Mucosa of stomach (tissue), 1 donor: ENCODE measurements around the gene CNTNAP2.

Source experiments
- H3K27me3 ChIP-seq: one replicate; pipeline ENCODE4 v1.7.0; 2013; ENCODE audit warnings: mild to moderate bottlenecking, low read length; ENCODE audit not compliant: control insufficient read depth, insufficient read depth
- H3K36me3 ChIP-seq: one replicate; pipeline ENCODE4 v1.7.0; 2013; ENCODE audit warnings: low read length; ENCODE audit not compliant: control insufficient read depth, insufficient read depth
- H3K4me1 ChIP-seq: one replicate; pipeline ENCODE4 v1.7.0; 2013; ENCODE audit warnings: mild to moderate bottlenecking, low read length; ENCODE audit not compliant: control insufficient read depth, insufficient read depth
- H3K4me3 ChIP-seq: one replicate; pipeline ENCODE4 v1.7.0; 2013; ENCODE audit warnings: low read length
- H3K9ac ChIP-seq: one replicate; pipeline ENCODE4 v1.7.0; 2013; ENCODE audit warnings: mild to moderate bottlenecking, low read length, moderate library complexity
- H3K9me3 ChIP-seq: one replicate; pipeline ENCODE4 v1.7.0; 2013; ENCODE audit warnings: mild to moderate bottlenecking, low read length, moderate library complexity; ENCODE audit not compliant: control insufficient read depth
- donor health status: Pancreatic carcinoma.

CNTNAP2 gene

DNA sequence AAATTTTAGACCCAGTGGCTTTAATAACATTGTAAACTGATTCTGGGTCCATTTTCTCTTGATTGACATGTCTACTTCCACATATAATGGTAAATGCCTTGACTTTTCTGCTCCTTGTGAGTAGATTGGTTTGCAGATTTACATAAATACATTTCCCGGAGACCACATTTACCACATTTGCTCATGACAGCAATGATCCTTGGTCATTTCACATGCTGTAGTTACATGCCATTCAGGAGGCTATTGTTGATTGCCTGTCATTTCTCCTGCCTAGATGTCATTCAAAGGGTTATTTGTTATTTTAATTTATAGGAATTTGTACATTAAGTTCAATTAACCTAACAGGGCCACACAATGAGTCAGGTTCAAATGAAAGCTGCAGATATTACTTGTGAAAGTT, 280.5 kb downstream of the CNTNAP2 start:
- Histone ChIP-seq H3K4me3 (no peak overlapping the region), H3K36me3 (no peaks in the 10 kb centered on the region), H3K9ac (no peak overlapping the region), H3K27me3 (no peaks in the 10 kb centered on the region), H3K9me3 (no peaks in the 10 kb centered on the region), H3K4me1 (no peaks in the 10 kb centered on the region)

DNA sequence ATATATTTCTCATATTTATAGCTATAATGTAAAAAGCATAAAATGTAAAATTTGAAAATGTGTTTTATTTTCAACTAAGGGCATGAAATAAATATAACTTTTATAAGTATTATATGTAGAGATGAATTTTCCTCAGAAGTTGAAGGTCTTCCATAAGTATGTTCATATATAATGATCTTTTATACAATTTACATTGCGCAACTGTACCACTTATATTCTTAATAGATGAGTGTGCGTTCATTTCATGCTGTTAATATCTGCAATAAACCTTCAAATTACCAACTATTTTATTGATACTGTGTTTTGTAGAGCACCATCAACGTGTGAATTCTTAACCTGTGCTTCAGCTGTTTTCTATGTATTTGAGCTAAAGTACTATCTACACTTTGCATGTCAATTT, 285.3 kb downstream of the CNTNAP2 start:
- Histone ChIP-seq H3K27me3 (no peaks in the 10 kb centered on the region), H3K4me1 (no peaks in the 10 kb centered on the region), H3K9ac (no peak overlapping the region), H3K36me3 (no peaks in the 10 kb centered on the region), H3K9me3 (no peaks in the 10 kb centered on the region), H3K4me3 (no peak overlapping the region)

DNA sequence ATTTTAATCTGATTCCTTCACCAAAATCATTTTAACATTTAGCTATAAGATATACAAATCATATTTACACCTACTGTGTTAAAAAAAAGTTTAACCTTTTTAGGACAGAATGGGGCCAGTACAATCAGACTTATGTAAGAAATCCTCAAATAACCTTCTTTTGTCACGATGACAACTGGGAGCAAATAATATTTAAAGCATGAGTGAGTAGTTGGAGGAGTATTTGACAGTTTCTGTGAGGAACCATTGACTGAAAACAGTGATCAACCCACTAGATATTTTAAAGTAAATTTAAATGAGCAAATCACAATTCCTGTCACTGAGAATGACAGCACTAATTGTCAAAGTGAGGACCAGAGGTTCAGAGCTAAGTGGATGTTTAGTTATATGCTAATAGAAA, 289.1 kb downstream of the CNTNAP2 start:
- Histone ChIP-seq H3K27me3 (no peaks in the 10 kb centered on the region), H3K4me3 (no peak overlapping the region), H3K9me3 (no peaks in the 10 kb centered on the region), H3K4me1 (no peaks in the 10 kb centered on the region), H3K9ac (no peak overlapping the region), H3K36me3 (no peaks in the 10 kb centered on the region)

DNA sequence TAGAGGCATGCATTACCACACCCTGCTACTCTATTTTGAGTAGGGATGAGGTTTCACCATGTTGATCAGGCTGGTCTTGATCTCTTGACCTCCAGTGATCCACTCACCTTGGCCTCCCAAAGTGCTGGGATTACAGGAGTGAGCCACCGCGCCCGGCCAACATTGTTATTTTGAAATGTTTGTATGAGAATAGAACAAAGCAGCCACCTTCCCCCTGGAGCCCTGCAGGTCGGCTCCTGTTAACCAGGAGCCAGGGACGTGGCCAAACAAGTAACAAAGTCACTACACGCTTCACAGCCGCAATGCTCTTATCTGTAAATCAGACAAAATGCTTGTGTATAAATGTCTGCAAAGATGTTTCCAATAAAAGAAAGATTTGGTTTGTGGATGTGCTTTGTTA, 295.4 kb downstream of the CNTNAP2 start:
- no peaks in the 10 kb centered on the region for H3K36me3 ChIP-seq
- H3K27me3 ChIP-seq: no peaks in the 10 kb centered on the region
- H3K9ac ChIP-seq: no peak overlapping the region
- no peaks in the 10 kb centered on the region for H3K4me1 ChIP-seq
- H3K4me3 ChIP-seq: no peak overlapping the region
- H3K9me3 ChIP-seq: no peaks in the 10 kb centered on the region

DNA sequence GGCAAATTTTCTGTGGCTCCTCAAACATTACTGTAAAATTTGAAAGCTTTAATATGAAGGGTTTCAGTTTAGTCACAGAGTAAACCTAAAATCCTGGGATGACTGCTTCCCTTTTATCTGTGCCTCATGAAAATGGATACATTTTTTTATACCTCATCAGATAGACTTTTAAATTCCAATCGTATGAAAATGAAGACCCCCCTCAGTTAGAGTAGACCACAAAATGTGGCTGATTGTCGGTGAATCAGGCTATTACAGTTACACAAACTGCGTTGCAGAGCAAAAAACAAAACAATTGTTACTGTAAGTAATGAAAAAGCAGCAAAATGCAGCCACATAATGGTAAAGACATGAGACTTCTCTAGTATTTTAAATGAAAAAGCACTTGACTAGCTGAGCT, 296.2 kb downstream of the CNTNAP2 start:
- H3K9ac ChIP-seq: no peak overlapping the region
- H3K36me3 ChIP-seq: no peaks in the 10 kb centered on the region
- H3K4me3 ChIP-seq: no peak overlapping the region
- no peaks in the 10 kb centered on the region for H3K4me1 ChIP-seq
- no peaks in the 10 kb centered on the region for H3K9me3 ChIP-seq
- H3K27me3 ChIP-seq: no peaks in the 10 kb centered on the region

DNA sequence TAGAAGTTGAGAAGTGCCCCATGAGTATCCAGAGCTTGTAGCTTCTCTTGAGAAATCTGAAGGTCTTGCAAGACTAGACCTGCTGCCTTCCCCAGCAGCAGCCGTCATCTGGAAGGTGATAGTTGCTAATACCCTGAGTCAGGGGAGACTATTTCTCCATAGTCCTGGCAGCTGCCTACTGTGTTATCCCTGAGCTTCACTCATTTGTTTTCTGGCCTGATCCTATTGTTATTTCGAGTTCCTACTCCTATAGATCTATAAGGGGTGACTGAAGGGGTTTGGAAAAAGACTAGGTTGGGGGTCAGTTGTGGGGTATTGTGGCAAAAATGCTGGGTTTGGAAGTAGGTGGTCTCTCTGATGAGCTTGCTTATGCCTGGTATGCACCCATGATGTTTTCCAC, 297.8 kb downstream of the CNTNAP2 start:
- Histone ChIP-seq H3K9ac (no peak overlapping the region), H3K4me3 (no peak overlapping the region), H3K27me3 (no peaks in the 10 kb centered on the region), H3K4me1 (no peaks in the 10 kb centered on the region), H3K9me3 (no peaks in the 10 kb centered on the region), H3K36me3 (no peaks in the 10 kb centered on the region)

DNA sequence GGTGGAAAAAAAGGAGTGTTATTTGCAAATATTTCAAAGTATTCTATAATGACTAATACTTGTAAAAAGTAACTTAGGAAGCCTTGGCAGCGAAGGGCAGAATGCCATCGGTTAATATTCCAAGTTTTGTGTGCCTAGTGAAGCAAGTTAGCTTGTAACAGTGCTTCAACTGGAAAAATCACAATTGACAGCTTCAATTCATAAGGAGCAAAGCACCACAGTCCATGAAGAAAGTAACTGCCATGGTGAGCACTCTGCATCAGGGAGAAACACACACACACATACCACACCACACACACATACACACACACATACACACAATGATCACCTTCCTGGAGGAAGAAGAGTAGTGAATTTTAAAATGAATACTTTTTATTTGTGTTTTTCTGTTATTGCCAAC, 298.3 kb downstream of the CNTNAP2 start:
- Histone ChIP-seq H3K9me3 (no peaks in the 10 kb centered on the region), H3K27me3 (no peaks in the 10 kb centered on the region), H3K36me3 (no peaks in the 10 kb centered on the region), H3K4me3 (no peak overlapping the region), H3K9ac (no peak overlapping the region), H3K4me1 (no peaks in the 10 kb centered on the region)

DNA sequence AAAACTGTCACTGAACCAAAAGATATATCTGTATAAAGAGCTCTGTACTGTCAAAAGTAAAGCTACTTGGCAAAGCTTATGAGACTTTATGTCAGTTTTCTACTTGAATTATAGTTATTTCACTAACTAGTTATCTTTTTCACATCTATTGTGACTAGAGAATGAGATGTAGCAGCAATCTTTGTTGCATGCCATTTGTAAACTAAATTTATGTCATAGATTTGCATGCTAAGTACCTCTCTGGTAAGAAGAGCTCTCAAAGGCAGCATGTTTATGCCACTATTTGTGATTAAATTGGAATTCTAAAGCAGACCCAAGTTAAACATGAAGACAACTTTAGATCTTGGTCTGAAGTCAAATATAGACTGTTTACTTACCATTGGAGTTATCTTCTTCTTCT, 300.6 kb downstream of the CNTNAP2 start:
- Histone ChIP-seq H3K4me3 (no peak overlapping the region), H3K27me3 (no peaks in the 10 kb centered on the region), H3K9ac (no peak overlapping the region), H3K9me3 (no peaks in the 10 kb centered on the region), H3K36me3 (no peaks in the 10 kb centered on the region), H3K4me1 (no peaks in the 10 kb centered on the region)

DNA sequence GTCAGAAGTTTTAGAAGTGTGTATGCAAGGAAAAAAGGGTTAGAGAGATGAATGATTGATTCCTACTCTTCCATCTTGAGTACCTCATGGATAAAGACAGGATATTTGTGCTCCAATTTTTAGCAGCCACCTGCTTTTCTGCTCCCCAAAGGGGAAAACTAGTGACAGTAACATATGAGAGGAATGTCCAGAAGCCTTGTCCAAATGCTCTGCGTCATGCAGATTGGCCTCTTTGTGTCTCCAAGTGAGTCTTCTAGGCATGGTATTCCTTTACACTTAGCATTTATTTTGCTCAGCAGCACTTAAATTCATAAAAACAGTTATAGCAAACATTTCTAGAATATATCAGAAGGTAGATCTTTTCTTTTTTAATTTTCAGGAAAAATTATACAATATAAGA, 306.8 kb downstream of the CNTNAP2 start:
- Histone ChIP-seq H3K36me3 (no peaks in the 10 kb centered on the region), H3K9me3 (no peaks in the 10 kb centered on the region), H3K27me3 (no peaks in the 10 kb centered on the region), H3K4me1 (no peaks in the 10 kb centered on the region), H3K4me3 (no peak overlapping the region), H3K9ac (no peak overlapping the region)

DNA sequence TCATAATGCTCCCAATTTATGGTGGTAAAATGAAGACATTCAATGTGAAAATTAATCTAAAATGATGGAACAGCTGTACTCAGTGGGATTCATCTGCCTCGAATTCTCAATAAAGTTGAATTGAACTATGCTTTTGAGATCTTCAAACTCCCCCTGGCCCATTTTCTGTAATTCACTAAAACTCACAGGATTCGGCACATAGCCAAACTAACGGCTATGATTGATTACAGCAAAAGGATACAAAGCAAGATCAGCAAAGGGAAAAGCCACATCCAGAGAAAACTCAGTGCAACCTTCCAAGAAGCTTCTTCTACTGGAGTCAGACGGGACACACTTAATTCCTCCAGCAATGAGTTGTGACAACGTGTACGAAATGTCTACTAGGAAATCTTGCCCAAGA, 307.5 kb downstream of the CNTNAP2 start:
- no peak overlapping the region for H3K4me3 ChIP-seq
- H3K36me3 ChIP-seq: no peaks in the 10 kb centered on the region
- no peak overlapping the region for H3K9ac ChIP-seq
- no peaks in the 10 kb centered on the region for H3K27me3 ChIP-seq
- no peaks in the 10 kb centered on the region for H3K4me1 ChIP-seq
- H3K9me3 ChIP-seq: no peaks in the 10 kb centered on the region

DNA sequence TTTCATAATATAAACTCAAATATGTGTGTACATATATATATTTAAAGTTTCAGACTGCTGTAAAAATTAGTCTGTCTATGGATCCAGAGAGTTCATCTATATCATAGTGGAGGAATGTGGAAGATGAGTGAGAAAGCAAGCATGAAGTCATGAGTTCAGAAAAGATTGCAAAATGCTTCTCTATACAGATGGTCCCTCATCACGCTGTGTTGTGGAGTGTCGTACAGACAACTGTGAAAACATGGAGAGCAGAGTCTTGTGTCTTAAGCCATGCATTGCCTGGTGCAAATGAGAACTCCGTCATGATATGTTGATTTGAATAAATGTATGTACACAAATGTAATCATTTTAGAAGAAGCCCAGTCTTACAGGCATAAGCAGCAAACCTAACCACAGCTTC, 316.9 kb downstream of the CNTNAP2 start:
- no peaks in the 10 kb centered on the region for H3K36me3 ChIP-seq
- H3K4me3 ChIP-seq: no peak overlapping the region

DNA sequence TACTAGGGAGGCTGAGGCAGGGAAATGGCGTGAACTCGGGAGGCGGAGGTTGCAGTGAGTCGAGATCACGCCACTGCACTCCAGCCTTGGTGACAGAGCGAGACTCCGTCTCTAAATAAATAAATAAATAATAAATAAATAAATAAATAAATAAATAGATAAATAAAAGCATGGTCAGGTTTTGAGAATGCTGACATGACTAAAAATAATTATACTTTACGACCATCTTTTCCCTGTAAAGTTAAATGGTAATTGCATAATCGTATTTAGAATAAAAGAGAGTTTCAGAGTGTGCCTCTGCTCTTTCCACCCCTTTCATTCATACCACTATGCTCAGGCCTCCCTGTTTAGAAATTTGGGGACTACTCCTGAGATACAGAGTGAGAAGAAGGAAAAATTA, 326.5 kb downstream of the CNTNAP2 start:
- H3K4me1 ChIP-seq: no peaks in the 10 kb centered on the region
- H3K4me3 ChIP-seq: no peak overlapping the region
- H3K9me3 ChIP-seq: no peaks in the 10 kb centered on the region
- no peak overlapping the region for H3K9ac ChIP-seq
- no peaks in the 10 kb centered on the region for H3K36me3 ChIP-seq
- no peaks in the 10 kb centered on the region for H3K27me3 ChIP-seq

More for the DNA sequence above, 316.9 kb downstream of the CNTNAP2 start:
- H3K9ac ChIP-seq: no peak overlapping the region
- no peaks in the 10 kb centered on the region for H3K4me1 ChIP-seq
- no peaks in the 10 kb centered on the region for H3K9me3 ChIP-seq
- no peaks in the 10 kb centered on the region for H3K27me3 ChIP-seq

DNA sequence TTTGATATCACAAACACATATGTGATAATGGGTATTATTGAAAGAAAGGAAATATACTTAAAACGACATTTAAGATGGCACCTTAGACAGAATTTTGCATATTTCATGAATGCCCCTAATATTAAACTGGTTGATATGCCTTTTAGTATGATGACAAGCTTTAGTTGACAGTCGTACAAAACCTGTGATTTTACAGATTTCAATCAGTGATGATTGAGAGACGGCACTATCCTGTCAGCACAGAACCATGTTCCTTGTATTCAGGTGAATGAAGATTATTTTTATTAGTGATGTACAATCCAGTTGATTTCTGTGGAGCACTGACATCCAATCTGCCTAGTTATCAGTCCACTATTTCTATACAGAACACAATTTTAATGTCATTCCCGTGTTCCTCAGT, 333.0 kb downstream of the CNTNAP2 start:
- no peak overlapping the region for H3K4me3 ChIP-seq
- H3K9me3 ChIP-seq: no peaks in the 10 kb centered on the region
- H3K9ac ChIP-seq: no peak overlapping the region
- no peaks in the 10 kb centered on the region for H3K4me1 ChIP-seq
- no peaks in the 10 kb centered on the region for H3K36me3 ChIP-seq
- H3K27me3 ChIP-seq: no peaks in the 10 kb centered on the region
